Activated naive CD4-positive, alpha-beta T cell treated with anti-CD3 and anti-CD28 coated beads, Interleukin-2, amount 10 ng/mL, durations not matched to agents 5 hours and 36 hours (primary cell): ENCODE measurements around the gene VCPKMT. TPM values are rescaled to one million over a fixed set of nuclear protein-coding genes. Genes with fewer than 3 reads are reported as not detected.

Source experiments
- total RNA-seq, 2 experiments: library from RNA; stranded (reverse); gene quantifications; one replicate each; pipeline ENCODE4 v1.2.3, GENCODE V29; 2021

Gene VCPKMT
- 10 to 100 TPM in 1 of 2 experiments, 1 to 10 TPM in 1; 9.7 to 10.8 TPM for total RNA-seq

GRCh38 chr14:50116181-50116956 lies at the start of gene VCPKMT:
Gene VCPKMT, minus strand, starts transcription at chr14:50116572. Its CDS starts 20 bp downstream, at chr14:50116552.

Other genes starting within 250 kb of the VCPKMT start
- gene ARF6, start 223.5 kb downstream of the VCPKMT start, total RNA-seq = 100 to 1,000 TPM; 175 to 179 TPM
- 10 to 100 TPM; 24.2 to 26.3 TPM for gene SOS2, start 115.0 kb upstream of the VCPKMT start, total RNA-seq
- gene L2HGDH, start 195.7 kb upstream of the VCPKMT start, total RNA-seq = 1 to 10 TPM; 7.0 to 9.5 TPM
- gene DMAC2L, start 195.8 kb upstream of the VCPKMT start, total RNA-seq = 10 to 100 TPM; 19.9 to 20.4 TPM